Measurements from ENCODE around the gene TRERF1.

The TRERF1 gene

GRCh38 chr6:42451333-42452170 is at the start of gene TRERF1:
Gene TRERF1, minus strand, starts transcription at chr6:42451926. Its CDS starts 182,336 bp downstream, at chr6:42269590.
- peak within 1 kb of the TSS; percentile 95 to 99 (median 97) for H3K27ac Mint-ChIP-seq
- H3K4me3 Mint-ChIP-seq: peak within 1 kb of the TSS; percentile 99
- H3K27me3 Mint-ChIP-seq (ENCODE audit: low read depth): peaks cover 14% of the 10 kb centered on the region
- TF ChIP-seq CTCF (IDR thresholded peaks at IDR 0.05; ENCODE audit: unreplicated experiment in 3 of 3): no peak
- H3K36me3 Mint-ChIP-seq (ENCODE audit: low read depth): peaks cover 17% of the 10 kb centered on the region
- peaks cover 33% of the 10 kb centered on the region for H3K4me1 Mint-ChIP-seq
- no peaks in the 10 kb centered on the region for H3K9me3 Mint-ChIP-seq

- no peaks in the 10 kb centered on the region for H3K27me3 Mint-ChIP-seq (ENCODE audit: low read depth)
- H3K27ac Mint-ChIP-seq: no peak overlapping the region
- peaks cover 26% of the 10 kb centered on the region for H3K9me3 Mint-ChIP-seq
- no peaks in the 10 kb centered on the region for H3K36me3 Mint-ChIP-seq (ENCODE audit: low read depth)
- TF ChIP-seq CTCF (IDR thresholded peaks at IDR 0.05; ENCODE audit: unreplicated experiment in 3 of 3): no peak
- no peak overlapping the region for H3K4me3 Mint-ChIP-seq
- H3K4me1 Mint-ChIP-seq: no peaks in the 10 kb centered on the region
Observed at GRCh38 chr6:42498473-42499128, 46.9 kb upstream of the TRERF1 start.

- no peaks in the 10 kb centered on the region for H3K4me1 Mint-ChIP-seq
- TF ChIP-seq CTCF (IDR thresholded peaks at IDR 0.05; ENCODE audit: unreplicated experiment in 3 of 3): no peak
- no peak overlapping the region for H3K27ac Mint-ChIP-seq
- H3K36me3 Mint-ChIP-seq (ENCODE audit: low read depth): no peaks in the 10 kb centered on the region
- no peak overlapping the region for H3K4me3 Mint-ChIP-seq
- peaks cover 14% of the 10 kb centered on the region for H3K9me3 Mint-ChIP-seq
- no peaks in the 10 kb centered on the region for H3K27me3 Mint-ChIP-seq (ENCODE audit: low read depth)
Observed at GRCh38 chr6:42493914-42494539, 42.3 kb upstream of the TRERF1 start.

GRCh38 chr6:42488129-42488528 is 36.4 kb upstream of the TRERF1 start:
- Mint-ChIP-seq H3K27ac (no peak overlapping the region), H3K4me1 (no peaks in the 10 kb centered on the region), H3K4me3 (no peak overlapping the region), H3K36me3 (ENCODE audit: low read depth) (no peaks in the 10 kb centered on the region), H3K27me3 (ENCODE audit: low read depth) (no peaks in the 10 kb centered on the region), H3K9me3 (no peaks in the 10 kb centered on the region)
- no peak for TF ChIP-seq CTCF (IDR thresholded peaks at IDR 0.05; ENCODE audit: unreplicated experiment in 3 of 3)

- TF ChIP-seq CTCF (IDR thresholded peaks at IDR 0.05; ENCODE audit: unreplicated experiment in 3 of 3): no peak
- H3K4me3 Mint-ChIP-seq: no peak overlapping the region
- peak overlapping the region in 1 of 3 experiments; percentile 38 for H3K27ac Mint-ChIP-seq
- H3K9me3 Mint-ChIP-seq: no peaks in the 10 kb centered on the region
- H3K4me1 Mint-ChIP-seq: peaks cover 15% of the 10 kb centered on the region
- H3K27me3 Mint-ChIP-seq (ENCODE audit: low read depth): no peaks in the 10 kb centered on the region
- H3K36me3 Mint-ChIP-seq (ENCODE audit: low read depth): no peaks in the 10 kb centered on the region
Observed at GRCh38 chr6:42484261-42484660, 32.5 kb upstream of the TRERF1 start.

All from nephron (organoid).